ENCODE results near the gene TMEM167A. TPM values are rescaled to one million over a fixed set of nuclear protein-coding genes. Genes with fewer than 3 reads are reported as not detected.

Gene TMEM167A
- total RNA-seq, 2 donors from 2014 or later: 124 to 134 TPM

DNA sequence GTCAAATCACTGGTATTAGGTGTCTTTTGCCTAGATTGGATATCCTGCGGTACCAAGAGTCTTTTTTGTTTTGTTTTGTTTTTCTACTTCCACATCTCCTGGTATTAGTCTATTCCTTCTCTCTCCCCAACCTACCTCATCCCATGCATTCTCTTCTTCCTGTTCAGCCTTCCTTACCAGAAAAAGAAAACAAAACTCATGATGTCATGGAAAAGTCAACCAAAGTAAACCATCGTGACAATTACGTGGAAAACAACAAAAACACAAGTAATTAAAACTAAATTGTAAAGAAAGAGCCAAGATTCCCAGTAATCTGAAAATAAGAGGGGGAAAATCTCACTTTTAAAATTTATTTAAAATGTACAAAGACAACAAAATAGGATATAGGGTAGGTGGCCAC lies 38.3 kb downstream of the TMEM167A start:
- 93 to 100% methylated on average over 1 to 3 of the region's 3 CpGs for WGBS, 2 experiments (ENCODE audit: insufficient coverage in 1 of 2, insufficient read length in 1 of 2)
- Histone ChIP-seq H3K27me3 (ENCODE audit: control insufficient read depth, insufficient read depth, low read length, poor library complexity, severe bottlenecking) (no peaks in the 10 kb centered on the region), H3K4me1 (ENCODE audit: control insufficient read depth, insufficient read depth, low read length) (no peaks in the 10 kb centered on the region), H3K36me3 (ENCODE audit: control insufficient read depth, insufficient read depth, low read length) (no peaks in the 10 kb centered on the region), H3K9ac (ENCODE audit: extremely low read depth, low read length, poor library complexity, severe bottlenecking) (no peak overlapping the region), H3K27ac (ENCODE audit: low read depth, low read length) (no peak overlapping the region), H3K9me3 (ENCODE audit: control insufficient read depth, low read length) (no peaks in the 10 kb centered on the region), H3K4me3 (ENCODE audit: low read length) (no peak overlapping the region)
- Mint-ChIP-seq H3K27me3 (ENCODE audit: insufficient read depth) (no peaks in the 10 kb centered on the region), H3K36me3 (ENCODE audit: low read depth) (no peaks in the 10 kb centered on the region), H3K4me1 (peaks cover 7% of the 10 kb centered on the region), H3K9me3 (no peaks in the 10 kb centered on the region), H3K4me3 (no peak overlapping the region), H3K27ac (no peak overlapping the region)
- TF ChIP-seq, protein P1, sequence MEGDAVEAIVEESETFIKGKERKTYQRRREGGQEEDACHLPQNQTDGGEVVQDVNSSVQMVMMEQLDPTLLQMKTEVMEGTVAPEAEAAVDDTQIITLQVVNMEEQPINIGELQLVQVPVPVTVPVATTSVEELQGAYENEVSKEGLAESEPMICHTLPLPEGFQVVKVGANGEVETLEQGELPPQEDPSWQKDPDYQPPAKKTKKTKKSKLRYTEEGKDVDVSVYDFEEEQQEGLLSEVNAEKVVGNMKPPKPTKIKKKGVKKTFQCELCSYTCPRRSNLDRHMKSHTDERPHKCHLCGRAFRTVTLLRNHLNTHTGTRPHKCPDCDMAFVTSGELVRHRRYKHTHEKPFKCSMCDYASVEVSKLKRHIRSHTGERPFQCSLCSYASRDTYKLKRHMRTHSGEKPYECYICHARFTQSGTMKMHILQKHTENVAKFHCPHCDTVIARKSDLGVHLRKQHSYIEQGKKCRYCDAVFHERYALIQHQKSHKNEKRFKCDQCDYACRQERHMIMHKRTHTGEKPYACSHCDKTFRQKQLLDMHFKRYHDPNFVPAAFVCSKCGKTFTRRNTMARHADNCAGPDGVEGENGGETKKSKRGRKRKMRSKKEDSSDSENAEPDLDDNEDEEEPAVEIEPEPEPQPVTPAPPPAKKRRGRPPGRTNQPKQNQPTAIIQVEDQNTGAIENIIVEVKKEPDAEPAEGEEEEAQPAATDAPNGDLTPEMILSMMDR (conservative IDR thresholded peaks at IDR 0.05): no peak
- no peak for DNase-seq

DNA sequence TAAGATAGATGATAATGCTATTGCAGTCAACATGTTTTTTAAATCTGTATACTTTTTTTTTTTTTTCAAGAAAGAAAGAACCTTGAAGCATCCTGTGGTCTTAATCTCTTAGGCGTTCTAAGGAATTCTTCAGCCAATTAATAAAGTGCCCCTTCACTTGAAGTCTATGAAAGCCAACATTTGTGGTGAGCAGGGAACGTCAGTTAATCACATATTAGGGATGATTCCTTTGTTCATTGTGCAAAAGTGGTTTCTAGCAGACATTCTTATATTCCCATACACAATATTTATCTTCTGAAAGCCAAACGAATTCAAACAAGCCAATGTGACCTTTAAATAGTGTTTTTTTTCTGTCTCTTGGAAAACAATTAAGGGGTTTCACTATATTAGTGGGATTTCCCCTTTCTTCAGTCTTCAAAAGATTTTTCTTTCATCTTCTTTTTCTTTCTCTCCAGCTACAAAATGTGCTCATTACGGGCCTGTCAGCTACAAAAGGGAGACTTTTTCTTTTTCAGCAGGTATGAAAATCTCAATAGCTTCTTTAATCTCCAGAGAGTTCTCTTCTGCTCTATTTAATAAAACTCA lies 40.1 kb downstream of the TMEM167A start:
- Mint-ChIP-seq H3K9me3 (no peaks in the 10 kb centered on the region), H3K27ac (no peak overlapping the region), H3K4me3 (no peak overlapping the region), H3K4me1 (peaks cover 7% of the 10 kb centered on the region), H3K36me3 (ENCODE audit: low read depth) (no peaks in the 10 kb centered on the region), H3K27me3 (ENCODE audit: insufficient read depth) (no peaks in the 10 kb centered on the region)
- 71 to 96% methylated on average over 4 of the region's 4 CpGs for WGBS, 2 experiments (ENCODE audit: insufficient coverage in 1 of 2, insufficient read length in 1 of 2)
- Histone ChIP-seq H3K27me3 (ENCODE audit: control insufficient read depth, insufficient read depth, low read length, poor library complexity, severe bottlenecking) (no peaks in the 10 kb centered on the region), H3K4me1 (ENCODE audit: control insufficient read depth, insufficient read depth, low read length) (no peaks in the 10 kb centered on the region), H3K4me3 (ENCODE audit: low read length) (no peak overlapping the region), H3K27ac (ENCODE audit: low read depth, low read length) (no peak overlapping the region), H3K9me3 (ENCODE audit: control insufficient read depth, low read length) (no peaks in the 10 kb centered on the region), H3K9ac (ENCODE audit: extremely low read depth, low read length, poor library complexity, severe bottlenecking) (no peak overlapping the region), H3K36me3 (ENCODE audit: control insufficient read depth, insufficient read depth, low read length) (no peaks in the 10 kb centered on the region)
- TF ChIP-seq, protein P1 (conservative IDR thresholded peaks at IDR 0.05): no peak
- DNase-seq: no peak

DNA sequence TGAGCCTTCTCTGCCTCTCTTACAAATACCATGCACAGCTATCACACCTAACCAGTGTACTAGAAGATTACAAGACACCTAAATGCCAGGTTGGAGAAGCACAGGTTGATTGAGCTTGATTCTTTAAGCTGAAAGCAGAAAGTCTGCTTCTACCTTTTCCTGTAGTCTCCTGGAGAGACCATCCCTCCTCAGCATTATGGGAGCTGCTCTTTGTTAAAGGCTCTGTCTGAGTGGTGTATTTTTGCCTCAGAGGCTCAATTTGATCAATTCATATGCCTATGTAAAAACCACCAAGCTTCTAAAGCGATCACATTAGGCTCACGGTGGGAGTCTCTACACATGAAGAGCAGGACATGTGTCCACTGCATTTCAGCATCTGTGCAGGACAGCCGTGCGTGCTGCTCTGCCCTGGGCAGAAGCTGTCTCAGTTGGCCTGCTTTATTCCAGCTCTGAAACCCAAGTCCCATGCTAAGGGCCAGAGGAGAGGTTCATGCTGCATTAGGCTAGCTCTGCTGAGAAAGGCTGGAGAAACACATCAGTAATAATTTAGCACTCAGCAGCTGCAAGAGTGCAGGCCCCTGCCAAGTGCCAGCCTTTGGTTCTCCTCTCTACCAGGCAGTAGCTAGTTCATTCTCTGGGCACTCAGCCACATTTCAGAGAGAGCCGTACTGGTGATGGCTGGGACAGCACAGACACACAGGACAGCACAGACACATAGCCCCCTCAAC lies 41.7 kb downstream of the TMEM167A start:
- Mint-ChIP-seq H3K9me3 (no peaks in the 10 kb centered on the region), H3K4me1 (peaks cover 7% of the 10 kb centered on the region), H3K4me3 (no peak overlapping the region), H3K36me3 (ENCODE audit: low read depth) (no peaks in the 10 kb centered on the region), H3K27ac (no peak overlapping the region), H3K27me3 (ENCODE audit: insufficient read depth) (peaks cover 1% of the 10 kb centered on the region)
- WGBS, 2 experiments (ENCODE audit: insufficient coverage in 1 of 2, insufficient read length in 1 of 2): 90 to 96% methylated on average over 4 to 5 of the region's 5 CpGs
- DNase-seq: no peak
- H3K9ac ChIP-seq (ENCODE audit: extremely low read depth, low read length, poor library complexity, severe bottlenecking): no peak overlapping the region
- H3K27ac ChIP-seq (ENCODE audit: low read depth, low read length): no peak overlapping the region
- H3K27me3 ChIP-seq (ENCODE audit: control insufficient read depth, insufficient read depth, low read length, poor library complexity, severe bottlenecking): no peaks in the 10 kb centered on the region
- TF ChIP-seq, protein P1 (conservative IDR thresholded peaks at IDR 0.05): no peak
- no peaks in the 10 kb centered on the region for H3K9me3 ChIP-seq (ENCODE audit: control insufficient read depth, low read length)
- H3K4me1 ChIP-seq (ENCODE audit: control insufficient read depth, insufficient read depth, low read length): no peaks in the 10 kb centered on the region
- H3K4me3 ChIP-seq (ENCODE audit: low read length): no peak overlapping the region
- no peaks in the 10 kb centered on the region for H3K36me3 ChIP-seq (ENCODE audit: control insufficient read depth, insufficient read depth, low read length)
